Rectal smooth muscle tissue (tissue), 1 donor: ENCODE measurements around the gene TOMM5.

Experiments used
- H3K27ac ChIP-seq: one replicate; pipeline ENCODE4 v1.7.0; 2013; ENCODE audit warnings: low read depth, low read length, inconsistent platforms
- H3K27me3 ChIP-seq: one replicate; pipeline ENCODE4 v1.7.0; 2013; ENCODE audit warnings: low read length; ENCODE audit not compliant: control insufficient read depth, insufficient read depth
- H3K36me3 ChIP-seq: one replicate; pipeline ENCODE4 v1.7.0; 2013; ENCODE audit warnings: low read length; ENCODE audit not compliant: control insufficient read depth, insufficient read depth
- H3K4me1 ChIP-seq: one replicate; pipeline ENCODE4 v1.7.0; 2013; ENCODE audit warnings: low read length; ENCODE audit not compliant: control insufficient read depth, insufficient read depth
- H3K4me3 ChIP-seq: one replicate; pipeline ENCODE4 v1.7.0; 2013; ENCODE audit warnings: low read length
- H3K9ac ChIP-seq: one replicate; pipeline ENCODE4 v1.7.0; 2013; ENCODE audit warnings: low read length

Gene TOMM5

GRCh38 chr9:37624073-37624472 is 31.7 kb upstream of the TOMM5 start:
- H3K4me3 ChIP-seq, result no peak overlapping the region

GRCh38 chr9:37623267-37623666 is 30.9 kb upstream of the TOMM5 start:
- H3K36me3 ChIP-seq, result no peaks in the 10 kb centered on the region
- no peak overlapping the region for H3K9ac ChIP-seq
- no peak overlapping the region for H3K27ac ChIP-seq
- no peaks in the 10 kb centered on the region for H3K4me1 ChIP-seq
- no peak overlapping the region for H3K4me3 ChIP-seq
- H3K27me3 ChIP-seq, result no peaks in the 10 kb centered on the region

More at GRCh38 chr9:37624073-37624472, 31.7 kb upstream of the TOMM5 start:
- no peaks in the 10 kb centered on the region for H3K27me3 ChIP-seq
- no peaks in the 10 kb centered on the region for H3K4me1 ChIP-seq
- H3K36me3 ChIP-seq, result no peaks in the 10 kb centered on the region
- H3K27ac ChIP-seq, result no peak overlapping the region
- H3K9ac ChIP-seq, result no peak overlapping the region

GRCh38 chr9:37622462-37622861 is 30.1 kb upstream of the TOMM5 start:
- H3K4me1 ChIP-seq, result no peaks in the 10 kb centered on the region
- no peaks in the 10 kb centered on the region for H3K36me3 ChIP-seq
- H3K27me3 ChIP-seq, result no peaks in the 10 kb centered on the region
- H3K27ac ChIP-seq, result no peak overlapping the region
- H3K9ac ChIP-seq, result no peak overlapping the region
- no peak overlapping the region for H3K4me3 ChIP-seq

- Histone ChIP-seq H3K4me3 (no peak overlapping the region), H3K27me3 (no peaks in the 10 kb centered on the region), H3K9ac (no peak overlapping the region), H3K27ac (no peak overlapping the region), H3K4me1 (no peaks in the 10 kb centered on the region), H3K36me3 (no peaks in the 10 kb centered on the region)
Observed at GRCh38 chr9:37621273-37622121, 29.1 kb upstream of the TOMM5 start.

- no peak overlapping the region for H3K4me3 ChIP-seq
- H3K27me3 ChIP-seq, result no peaks in the 10 kb centered on the region
- H3K27ac ChIP-seq, result no peak overlapping the region
- H3K36me3 ChIP-seq, result no peaks in the 10 kb centered on the region
- no peaks in the 10 kb centered on the region for H3K4me1 ChIP-seq
- no peak overlapping the region for H3K9ac ChIP-seq
Observed at GRCh38 chr9:37620396-37620795, 28.0 kb upstream of the TOMM5 start.

GRCh38 chr9:37619806-37620205 is 27.4 kb upstream of the TOMM5 start:
- Histone ChIP-seq H3K27me3 (no peaks in the 10 kb centered on the region), H3K27ac (no peak overlapping the region), H3K4me3 (no peak overlapping the region), H3K9ac (no peak overlapping the region), H3K4me1 (no peaks in the 10 kb centered on the region), H3K36me3 (no peaks in the 10 kb centered on the region)

- Histone ChIP-seq H3K27ac (no peak overlapping the region), H3K4me3 (no peak overlapping the region), H3K4me1 (no peaks in the 10 kb centered on the region), H3K36me3 (no peaks in the 10 kb centered on the region), H3K9ac (no peak overlapping the region), H3K27me3 (no peaks in the 10 kb centered on the region)
Observed at GRCh38 chr9:37618817-37619216, 26.4 kb upstream of the TOMM5 start.

- no peak overlapping the region for H3K27ac ChIP-seq
Observed at GRCh38 chr9:37617832-37618231, 25.4 kb upstream of the TOMM5 start.

GRCh38 chr9:37617161-37617560 is 24.8 kb upstream of the TOMM5 start:
- Histone ChIP-seq H3K4me3 (no peak overlapping the region), H3K4me1 (no peaks in the 10 kb centered on the region), H3K27ac (no peak overlapping the region), H3K27me3 (no peaks in the 10 kb centered on the region), H3K36me3 (no peaks in the 10 kb centered on the region), H3K9ac (no peak overlapping the region)

More at GRCh38 chr9:37617832-37618231, 25.4 kb upstream of the TOMM5 start:
- Histone ChIP-seq H3K9ac (no peak overlapping the region), H3K4me1 (no peaks in the 10 kb centered on the region), H3K4me3 (no peak overlapping the region), H3K36me3 (no peaks in the 10 kb centered on the region), H3K27me3 (no peaks in the 10 kb centered on the region)

- no peak overlapping the region for H3K27ac ChIP-seq
- H3K36me3 ChIP-seq, result no peaks in the 10 kb centered on the region
- no peaks in the 10 kb centered on the region for H3K27me3 ChIP-seq
- H3K4me3 ChIP-seq, result no peak overlapping the region
- no peaks in the 10 kb centered on the region for H3K4me1 ChIP-seq
- no peak overlapping the region for H3K9ac ChIP-seq
Observed at GRCh38 chr9:37611961-37612360, 19.6 kb upstream of the TOMM5 start.

- Histone ChIP-seq H3K27ac (no peak overlapping the region), H3K4me1 (no peaks in the 10 kb centered on the region), H3K9ac (no peak overlapping the region), H3K36me3 (no peaks in the 10 kb centered on the region), H3K27me3 (no peaks in the 10 kb centered on the region), H3K4me3 (no peak overlapping the region)
Observed at GRCh38 chr9:37611014-37611413, 18.6 kb upstream of the TOMM5 start.

GRCh38 chr9:37609735-37610397 is 17.5 kb upstream of the TOMM5 start:
- H3K27me3 ChIP-seq, result no peaks in the 10 kb centered on the region
- no peaks in the 10 kb centered on the region for H3K4me1 ChIP-seq
- no peak overlapping the region for H3K9ac ChIP-seq
- H3K36me3 ChIP-seq, result no peaks in the 10 kb centered on the region
- no peak overlapping the region for H3K4me3 ChIP-seq
- H3K27ac ChIP-seq, result no peak overlapping the region

GRCh38 chr9:37608250-37608649 is 15.9 kb upstream of the TOMM5 start:
- H3K4me1 ChIP-seq, result no peaks in the 10 kb centered on the region
- no peak overlapping the region for H3K27ac ChIP-seq
- no peak overlapping the region for H3K4me3 ChIP-seq
- no peak overlapping the region for H3K9ac ChIP-seq
- H3K27me3 ChIP-seq, result no peaks in the 10 kb centered on the region
- H3K36me3 ChIP-seq, result no peaks in the 10 kb centered on the region
